Medulla oblongata (tissue), 1 donor: ENCODE measurements around the gene EML5.
"Not testable (repeated sequence)": the region's sequence is repeated elsewhere in the genome, so short reads cannot be mapped to it uniquely, and the experiment has no call there.

Source experiments
- DNase-seq: peaks from one replicate; pipeline ENCODE4 v3.0.0-alpha.2; 2015; ENCODE audit errors: extremely low spot score

EML5 gene

GRCh38 chr14:88802596-88802995 lies 9.8 kb upstream of the EML5 start:
- no peak for DNase-seq

- no peak for DNase-seq
Observed at GRCh38 chr14:88799522-88799921, 6.8 kb upstream of the EML5 start.

GRCh38 chr14:88798156-88798555 lies 5.4 kb upstream of the EML5 start:
- DNase-seq = no peak

- no peak for DNase-seq
Observed at GRCh38 chr14:88793259-88793625, 489 bp upstream of the EML5 start.

- peak; percentile 12 for DNase-seq
Observed at GRCh38 chr14:88791629-88792472, 902 bp downstream of the EML5 start.

- DNase-seq = no peak
Observed at GRCh38 chr14:88791252-88791621, 1.5 kb downstream of the EML5 start.

- DNase-seq = no peak
Observed at GRCh38 chr14:88790501-88791251, 2.1 kb downstream of the EML5 start.

GRCh38 chr14:88789573-88789972 lies 3.2 kb downstream of the EML5 start:
- DNase-seq = not testable (repeated sequence)

- no peak for DNase-seq
Observed at GRCh38 chr14:88786715-88787114, 6.0 kb downstream of the EML5 start.

- no peak for DNase-seq
Observed at GRCh38 chr14:88785911-88786310, 6.8 kb downstream of the EML5 start.

GRCh38 chr14:88775532-88775931 lies 17.2 kb downstream of the EML5 start:
- no peak for DNase-seq

- DNase-seq = no peak
Observed at GRCh38 chr14:88770736-88771135, 22.0 kb downstream of the EML5 start.

- DNase-seq = no peak
Observed at GRCh38 chr14:88765130-88765529, 27.6 kb downstream of the EML5 start.

GRCh38 chr14:88753873-88754272 lies 38.9 kb downstream of the EML5 start:
- DNase-seq = no peak

- DNase-seq = no peak
Observed at GRCh38 chr14:88750945-88751344, 41.8 kb downstream of the EML5 start.

GRCh38 chr14:88750413-88750812 lies 42.3 kb downstream of the EML5 start:
- no peak for DNase-seq

- no peak for DNase-seq
Observed at GRCh38 chr14:88749139-88749538, 43.6 kb downstream of the EML5 start.

GRCh38 chr14:88748288-88748687 lies 44.5 kb downstream of the EML5 start:
- no peak for DNase-seq

- DNase-seq = no peak
Observed at GRCh38 chr14:88746052-88746451, 46.7 kb downstream of the EML5 start.

- no peak for DNase-seq
Observed at GRCh38 chr14:88737245-88737644, 55.5 kb downstream of the EML5 start.

GRCh38 chr14:88733121-88733520 lies 59.6 kb downstream of the EML5 start:
- DNase-seq = no peak

- DNase-seq = no peak
Observed at GRCh38 chr14:88729159-88729558, 63.6 kb downstream of the EML5 start.

- no peak for DNase-seq
Observed at GRCh38 chr14:88727057-88727456, 65.7 kb downstream of the EML5 start.
